ENCODE results near the gene EGLN1.

The EGLN1 gene

DNA sequence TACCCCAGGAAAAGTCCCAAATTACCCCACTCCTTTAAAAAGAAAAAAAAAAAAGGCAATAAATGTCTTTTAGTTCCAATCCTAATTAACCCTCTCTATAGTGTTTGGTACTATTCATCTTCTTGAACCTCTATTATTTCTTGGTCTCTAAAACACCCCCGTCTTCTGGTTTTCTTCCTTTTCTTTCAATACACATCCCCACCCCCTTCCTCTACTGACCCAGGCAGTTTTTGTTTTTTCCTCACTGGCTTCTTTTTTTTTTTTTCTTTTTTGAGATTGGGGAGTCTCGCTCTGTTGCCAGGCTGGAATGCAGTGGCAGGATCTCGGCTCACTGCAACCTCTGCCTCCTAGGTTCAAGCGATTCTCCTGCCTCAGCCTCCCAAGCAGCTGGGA is 26.1 kb downstream of the EGLN1 start:
- DNase-seq (ENCODE audit: low read depth): no peak

- DNase-seq (ENCODE audit: low read depth): no peak
Measured at GRCh38 chr1:231395076-231395997, 26.8 kb downstream of the EGLN1 start.

- no peak for DNase-seq (ENCODE audit: low read depth)
Measured at GRCh38 chr1:231393668-231394067, 28.4 kb downstream of the EGLN1 start.

DNA sequence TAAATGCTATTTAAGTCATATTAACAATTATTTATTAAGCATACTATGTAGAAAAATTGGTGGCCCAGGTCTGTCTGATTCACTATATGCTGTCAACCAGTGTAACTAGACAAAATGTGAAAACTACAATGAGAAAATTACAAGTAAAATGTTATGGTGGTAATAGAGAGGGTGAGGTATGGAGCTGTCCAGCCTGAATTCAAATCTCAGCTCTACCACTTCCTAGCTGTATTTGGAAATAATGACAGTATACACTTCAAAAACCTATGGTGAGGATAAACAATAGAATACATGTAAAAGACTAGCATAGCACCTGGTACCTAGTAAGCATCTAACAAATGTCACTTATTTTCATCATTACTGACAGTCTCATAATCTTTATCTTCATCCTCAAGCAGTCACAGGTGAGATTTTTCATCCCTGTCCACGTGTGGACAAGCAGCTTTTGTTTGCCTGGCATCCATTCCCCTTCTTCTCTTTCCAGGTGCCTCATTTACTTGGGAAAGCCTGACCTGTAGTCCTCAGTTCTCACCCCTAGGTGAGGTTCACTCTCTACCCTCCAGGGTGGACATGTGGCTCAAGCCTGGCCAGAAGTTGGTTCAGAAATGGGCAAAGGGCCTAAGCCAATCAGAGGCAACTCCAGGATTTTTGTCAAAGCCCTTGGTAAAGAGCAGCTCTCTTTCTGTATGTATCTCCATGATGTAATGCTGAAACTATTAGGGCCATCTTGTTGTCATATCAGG is 29.5 kb downstream of the EGLN1 start:
- DNase-seq (ENCODE audit: low read depth): no peak

GRCh38 chr1:231390071-231390470 is 32.0 kb downstream of the EGLN1 start:
- no peak for DNase-seq (ENCODE audit: low read depth)

- DNase-seq (ENCODE audit: low read depth): no peak
Measured at GRCh38 chr1:231387770-231388669, 34.1 kb downstream of the EGLN1 start.

GRCh38 chr1:231386466-231386865 is 35.6 kb downstream of the EGLN1 start:
- no peak for DNase-seq (ENCODE audit: low read depth)

DNA sequence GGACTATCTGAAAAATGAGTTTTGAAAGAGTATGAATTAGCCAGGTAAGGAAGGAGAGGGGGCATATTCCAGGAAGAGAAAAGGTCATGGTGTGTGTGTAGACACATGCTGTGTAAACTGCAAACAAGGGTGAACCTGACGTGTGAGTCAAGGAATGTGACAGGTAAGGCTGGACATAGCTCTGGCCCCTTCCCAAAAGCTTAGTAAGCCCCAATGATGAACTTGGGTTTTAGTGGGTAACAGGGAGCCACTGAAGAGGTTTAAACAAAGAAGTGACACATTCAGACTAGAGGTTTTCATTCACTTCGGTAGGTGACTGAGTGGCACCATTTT is 36.7 kb downstream of the EGLN1 start:
- no peak for DNase-seq (ENCODE audit: low read depth)

DNA sequence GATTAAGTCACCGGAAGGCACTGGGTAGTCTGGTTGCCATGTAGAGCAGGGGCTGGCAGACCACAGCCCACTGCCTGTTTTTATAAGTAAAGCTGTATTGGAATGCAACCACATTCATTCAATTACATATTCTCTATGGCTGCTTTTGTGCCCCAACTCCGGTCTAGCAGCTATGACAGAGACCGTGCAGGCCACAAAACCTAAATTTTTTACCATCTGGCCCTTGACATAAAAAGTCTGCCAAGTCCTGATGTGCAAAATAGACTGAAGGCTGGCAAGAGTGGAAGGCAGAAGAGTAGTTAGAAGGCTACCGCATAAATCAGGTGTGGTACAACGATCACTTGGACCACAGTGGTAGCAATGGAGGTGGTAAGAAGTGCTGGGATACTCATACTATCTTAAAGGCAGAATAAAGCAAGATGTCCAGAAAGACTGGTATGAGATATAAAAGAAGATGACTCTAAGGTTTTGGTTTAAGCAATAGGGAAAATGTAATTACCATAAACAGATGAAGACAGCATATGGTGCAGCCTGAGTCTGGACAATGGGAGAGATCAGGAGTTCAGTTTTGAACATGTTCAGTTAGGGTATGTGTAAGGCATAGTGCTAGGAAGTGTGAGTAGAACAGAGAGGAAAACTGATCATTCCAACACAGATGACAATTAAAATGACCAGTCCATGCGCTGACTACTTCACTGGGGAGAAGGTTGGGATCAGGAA is 37.2 kb downstream of the EGLN1 start:
- DNase-seq (ENCODE audit: low read depth): no peak

GRCh38 chr1:231383159-231383860 is 38.8 kb downstream of the EGLN1 start:
- no peak for DNase-seq (ENCODE audit: low read depth)

- no peak for DNase-seq (ENCODE audit: low read depth)
Measured at GRCh38 chr1:231382426-231382825, 39.7 kb downstream of the EGLN1 start.

DNA sequence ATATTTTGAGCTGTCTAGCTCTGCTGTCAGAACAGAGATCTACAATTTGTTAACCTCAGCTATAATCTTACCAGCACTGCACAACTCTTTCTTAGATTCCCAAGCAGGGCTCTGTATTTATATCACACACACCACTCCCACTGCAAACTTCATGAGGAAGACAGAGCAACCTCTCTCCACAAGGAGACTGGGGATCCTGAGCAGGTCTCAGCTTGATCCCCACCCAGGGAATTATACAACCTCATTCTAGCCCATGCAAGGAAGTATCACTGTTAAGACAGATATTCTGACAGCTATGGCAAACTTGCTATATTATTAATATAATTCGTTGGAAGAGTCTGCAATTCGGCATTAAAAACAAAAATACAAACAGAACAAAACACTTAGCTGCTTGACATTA is 40.4 kb downstream of the EGLN1 start:
- DNase-seq (ENCODE audit: low read depth): no peak

DNA sequence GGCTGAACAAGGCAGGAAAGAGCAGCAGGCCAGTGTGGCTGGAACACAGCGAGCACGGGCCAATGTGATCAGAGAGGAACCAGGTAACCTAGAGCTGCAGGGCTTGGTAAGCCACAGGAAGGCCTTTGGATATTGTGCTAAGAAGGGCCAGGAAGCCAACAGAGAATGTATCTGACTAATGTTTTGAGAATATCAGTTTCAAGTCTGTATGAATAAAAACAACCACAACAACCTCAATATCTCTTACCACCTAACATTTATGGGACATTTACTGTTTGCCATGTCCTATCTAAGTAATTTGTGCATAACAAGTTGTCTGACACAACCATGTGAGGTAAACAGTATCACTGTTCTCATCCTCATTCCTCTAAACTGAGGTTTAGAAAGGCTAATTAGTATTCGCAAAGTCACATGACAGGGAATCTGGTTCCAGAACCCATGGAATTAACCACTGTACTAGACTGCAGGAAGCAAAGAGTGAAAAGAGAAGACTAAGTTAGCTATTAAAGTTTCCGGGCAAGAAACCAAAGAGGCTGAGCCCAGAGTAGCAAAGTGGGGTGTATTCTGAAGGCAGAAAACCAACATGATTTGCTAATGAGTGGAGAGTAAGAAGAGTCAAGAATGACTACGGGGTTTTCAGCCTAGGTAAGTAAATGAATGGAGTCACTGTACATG is 45.1 kb downstream of the EGLN1 start:
- no peak for DNase-seq (ENCODE audit: low read depth)

GRCh38 chr1:231376101-231376500 is 46.0 kb downstream of the EGLN1 start:
- no peak for DNase-seq (ENCODE audit: low read depth)

DNA sequence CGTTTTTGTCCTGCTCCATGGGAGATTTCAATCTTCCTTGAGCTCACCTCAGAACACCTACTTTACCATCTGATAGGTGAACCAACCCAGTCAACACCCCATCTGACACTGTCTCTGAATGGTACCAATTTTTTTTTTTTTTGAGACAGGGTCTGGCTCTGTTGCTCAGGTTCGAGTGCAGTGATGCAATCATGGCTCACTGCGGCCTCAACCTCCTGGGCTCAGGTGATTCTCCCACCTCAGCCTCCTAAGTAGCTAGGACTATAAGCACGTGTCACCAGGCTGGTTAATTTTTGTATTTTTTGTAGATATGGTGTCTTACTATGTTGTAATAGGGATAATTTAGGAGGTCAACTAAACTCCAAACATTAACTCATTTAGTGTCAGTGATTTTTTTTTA is 47.7 kb downstream of the EGLN1 start:
- no peak for DNase-seq (ENCODE audit: low read depth)

GRCh38 chr1:231372501-231372900 is 49.6 kb downstream of the EGLN1 start:
- no peak for DNase-seq (ENCODE audit: low read depth)

GRCh38 chr1:231369282-231369681 is 52.8 kb downstream of the EGLN1 start:
- DNase-seq (ENCODE audit: low read depth): no peak

DNA sequence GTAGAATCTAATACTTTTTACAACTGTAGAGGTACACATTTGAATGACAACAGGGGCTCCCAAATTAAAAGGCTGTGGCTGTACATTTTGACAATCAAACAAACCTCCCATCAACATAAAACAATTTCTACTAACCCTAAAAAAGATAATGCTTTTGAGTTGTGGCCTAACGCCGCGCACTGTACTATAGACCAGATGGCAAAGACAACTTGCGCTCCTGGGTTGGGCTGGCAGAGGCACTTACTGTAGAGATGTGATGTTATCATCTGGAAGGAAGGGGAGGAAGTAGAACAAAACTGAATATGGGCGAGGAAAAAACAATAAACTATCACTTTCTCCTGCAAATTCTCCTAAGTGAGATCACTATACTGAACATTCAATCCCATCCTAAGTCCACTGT is 57.9 kb downstream of the EGLN1 start:
- DNase-seq (ENCODE audit: low read depth): no peak

- DNase-seq (ENCODE audit: low read depth): no peak
Measured at GRCh38 chr1:231363624-231364023, 58.5 kb downstream of the EGLN1 start.

GRCh38 chr1:231362325-231362724 is 59.8 kb downstream of the EGLN1 start:
- no peak for DNase-seq (ENCODE audit: low read depth)

DNA sequence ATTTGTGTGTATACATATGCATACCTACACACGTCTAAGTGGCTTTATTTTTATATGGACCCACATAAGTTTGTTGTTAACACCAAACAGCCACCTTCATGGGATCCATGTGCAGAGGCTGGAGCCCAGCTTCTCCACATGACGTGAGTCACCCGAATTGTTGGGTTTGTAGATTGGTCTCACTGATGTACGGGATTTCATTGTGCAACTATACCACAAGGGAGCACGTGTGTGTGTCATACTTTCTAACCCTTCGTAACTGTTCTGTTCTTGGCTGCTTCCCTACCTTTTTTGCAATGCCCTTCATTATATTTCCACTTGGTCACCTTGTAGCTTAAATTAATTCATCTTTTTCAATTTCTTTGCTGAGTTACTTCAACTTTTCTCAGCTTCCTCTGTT is 63.0 kb downstream of the EGLN1 start:
- DNase-seq (ENCODE audit: low read depth): no peak

All from activated T-helper 1 cell treated with Interleukin-2 at 50 U/mL for 16 hours (primary cell).